Measurements from ENCODE around the gene CREB1.

DNA sequence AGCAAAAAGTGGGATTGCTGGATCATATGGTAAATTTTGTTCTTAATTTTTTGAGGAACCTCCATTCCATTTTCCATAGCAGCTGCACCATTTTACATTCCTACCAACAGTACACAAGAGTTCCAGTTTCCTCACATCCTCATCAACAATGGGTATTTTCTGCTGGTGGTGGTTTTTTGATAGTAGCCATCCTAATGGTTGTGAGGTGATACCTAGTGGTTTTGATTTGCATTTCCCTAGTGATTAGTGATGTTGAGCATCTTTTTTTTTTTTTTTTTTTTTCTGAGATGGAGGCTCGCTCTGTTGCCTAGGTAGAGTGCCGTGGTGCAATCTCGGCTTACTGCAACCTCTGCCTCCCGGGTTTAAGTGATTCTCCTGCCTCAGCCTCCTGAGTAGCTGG lies 65.0 kb downstream of the CREB1 start:
- TF ChIP-seq, protein P1, sequence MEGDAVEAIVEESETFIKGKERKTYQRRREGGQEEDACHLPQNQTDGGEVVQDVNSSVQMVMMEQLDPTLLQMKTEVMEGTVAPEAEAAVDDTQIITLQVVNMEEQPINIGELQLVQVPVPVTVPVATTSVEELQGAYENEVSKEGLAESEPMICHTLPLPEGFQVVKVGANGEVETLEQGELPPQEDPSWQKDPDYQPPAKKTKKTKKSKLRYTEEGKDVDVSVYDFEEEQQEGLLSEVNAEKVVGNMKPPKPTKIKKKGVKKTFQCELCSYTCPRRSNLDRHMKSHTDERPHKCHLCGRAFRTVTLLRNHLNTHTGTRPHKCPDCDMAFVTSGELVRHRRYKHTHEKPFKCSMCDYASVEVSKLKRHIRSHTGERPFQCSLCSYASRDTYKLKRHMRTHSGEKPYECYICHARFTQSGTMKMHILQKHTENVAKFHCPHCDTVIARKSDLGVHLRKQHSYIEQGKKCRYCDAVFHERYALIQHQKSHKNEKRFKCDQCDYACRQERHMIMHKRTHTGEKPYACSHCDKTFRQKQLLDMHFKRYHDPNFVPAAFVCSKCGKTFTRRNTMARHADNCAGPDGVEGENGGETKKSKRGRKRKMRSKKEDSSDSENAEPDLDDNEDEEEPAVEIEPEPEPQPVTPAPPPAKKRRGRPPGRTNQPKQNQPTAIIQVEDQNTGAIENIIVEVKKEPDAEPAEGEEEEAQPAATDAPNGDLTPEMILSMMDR (IDR thresholded peaks at IDR 0.05) = no peak
- no peak for TF ChIP-seq POLR2A (IDR thresholded peaks at IDR 0.05)

Data from thyroid gland (tissue), 4 donors.